Measurements from ENCODE around the gene NRF1.
"Not testable (repeated sequence)": the region's sequence is repeated elsewhere in the genome, so short reads cannot be mapped to it uniquely, and the experiment has no call there.

The NRF1 gene

DNA sequence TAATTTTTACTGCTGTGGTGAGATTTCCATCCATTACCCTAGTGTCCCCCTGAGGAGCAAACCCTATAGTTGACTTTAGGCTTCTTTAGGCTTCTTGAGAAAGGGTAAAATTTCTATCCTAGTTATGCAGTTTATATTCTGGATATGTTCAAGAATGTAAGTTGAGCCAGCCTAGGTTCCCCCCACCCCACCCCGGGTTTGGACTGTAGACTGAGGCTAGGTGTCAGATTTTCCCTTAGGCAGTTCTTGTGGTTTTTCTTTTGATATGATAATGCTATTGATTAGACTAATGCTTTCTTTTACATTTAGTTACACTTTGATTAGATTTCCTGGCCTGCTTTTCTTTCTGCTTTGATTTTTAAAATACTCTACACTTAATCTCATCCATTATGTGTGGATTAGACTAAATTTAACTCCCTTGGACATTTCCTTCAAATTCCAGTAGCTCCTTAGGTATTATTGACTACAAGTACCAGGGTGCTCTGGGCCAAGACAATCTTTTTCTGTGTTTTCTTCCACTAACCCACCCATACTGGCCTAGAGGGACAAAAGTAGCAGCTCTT is 37.7 kb downstream of the NRF1 start:
- DNase-seq: no peak

DNA sequence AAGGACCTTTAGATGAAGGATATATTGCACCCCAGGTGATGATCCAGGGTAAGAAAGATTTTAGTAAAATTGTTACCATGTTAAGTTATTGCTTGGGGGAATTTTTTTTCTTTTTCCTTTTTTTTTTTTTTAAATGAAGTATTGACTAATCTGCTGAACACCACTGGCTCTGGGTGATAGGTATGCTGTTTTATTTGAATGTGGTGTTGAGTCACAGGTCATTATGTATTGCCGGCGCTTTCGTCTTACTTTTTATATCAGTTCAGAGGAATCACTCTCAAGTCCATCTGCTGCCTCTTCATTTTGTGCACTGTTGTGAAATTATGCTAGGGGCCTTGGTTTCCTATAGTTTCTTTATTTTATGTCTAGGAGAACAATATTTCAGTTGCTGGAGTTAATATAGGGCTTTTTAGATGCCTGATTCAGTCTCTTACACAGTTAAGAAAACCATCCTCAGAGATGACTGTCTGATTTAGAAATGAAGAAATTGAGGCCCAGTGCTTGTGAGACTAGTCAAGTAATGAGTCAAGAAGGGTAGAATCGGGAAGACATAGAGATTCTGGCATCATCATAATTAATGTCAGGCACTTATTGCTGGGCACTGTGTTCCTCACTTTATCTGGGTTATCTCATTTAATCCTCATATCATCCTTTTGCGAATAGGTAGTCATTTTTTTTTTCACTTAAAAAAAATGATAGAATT is 38.7 kb downstream of the NRF1 start:
- DNase-seq: no peak

DNA sequence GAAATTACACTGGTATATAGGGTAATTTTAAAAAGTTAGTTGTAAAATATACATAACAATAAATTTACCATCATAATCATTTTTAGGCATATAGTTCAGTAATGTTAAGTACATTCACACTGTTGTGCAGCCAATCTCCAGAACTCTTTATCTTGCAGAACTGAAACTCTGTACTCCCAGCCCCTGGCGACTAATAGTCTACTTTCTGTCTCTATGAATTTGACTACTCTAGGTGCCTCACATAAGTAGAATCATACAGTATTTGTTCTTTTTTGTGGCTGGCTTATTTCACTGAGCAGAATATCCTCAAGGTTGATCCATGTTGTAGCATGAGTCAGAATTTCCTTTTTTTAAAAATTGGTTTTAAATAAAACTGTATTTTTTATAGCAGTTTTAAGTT is 41.4 kb downstream of the NRF1 start:
- no peak for DNase-seq

DNA sequence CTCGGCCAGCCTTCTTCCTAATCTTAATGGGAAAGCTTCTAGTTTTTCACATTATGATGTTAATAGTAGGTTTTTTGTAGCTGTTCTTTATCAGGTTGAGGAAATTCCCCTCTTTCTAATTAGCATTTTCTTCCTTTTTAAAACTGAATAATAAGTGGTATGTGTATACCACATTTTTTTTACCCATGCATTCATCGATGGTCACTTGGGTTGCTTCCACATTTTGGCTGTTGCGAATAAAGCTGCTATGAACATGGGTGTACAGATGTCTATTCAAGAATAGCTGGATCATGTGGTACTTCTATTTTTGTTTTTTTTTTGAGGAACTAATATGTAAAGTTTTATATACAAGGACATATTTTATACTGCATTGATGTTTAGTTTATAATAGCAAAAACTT is 44.3 kb downstream of the NRF1 start:
- no peak for DNase-seq

DNA sequence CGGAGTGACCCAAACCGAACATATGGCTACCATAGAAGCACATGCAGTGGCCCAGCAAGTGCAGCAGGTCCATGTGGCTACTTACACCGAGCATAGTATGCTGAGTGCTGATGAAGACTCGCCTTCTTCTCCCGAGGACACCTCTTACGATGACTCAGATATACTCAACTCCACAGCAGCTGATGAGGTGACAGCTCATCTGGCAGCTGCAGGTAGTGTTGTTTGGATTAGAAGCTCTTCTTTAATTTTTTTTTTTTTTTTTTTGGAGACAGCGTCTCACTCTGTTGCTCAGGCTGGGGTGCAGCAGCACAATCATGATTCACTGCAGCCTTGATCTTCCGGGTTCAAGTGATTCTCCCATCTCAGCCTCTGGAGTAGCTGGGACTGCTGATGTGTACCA is 45.8 kb downstream of the NRF1 start:
- DNase-seq: no peak

DNA sequence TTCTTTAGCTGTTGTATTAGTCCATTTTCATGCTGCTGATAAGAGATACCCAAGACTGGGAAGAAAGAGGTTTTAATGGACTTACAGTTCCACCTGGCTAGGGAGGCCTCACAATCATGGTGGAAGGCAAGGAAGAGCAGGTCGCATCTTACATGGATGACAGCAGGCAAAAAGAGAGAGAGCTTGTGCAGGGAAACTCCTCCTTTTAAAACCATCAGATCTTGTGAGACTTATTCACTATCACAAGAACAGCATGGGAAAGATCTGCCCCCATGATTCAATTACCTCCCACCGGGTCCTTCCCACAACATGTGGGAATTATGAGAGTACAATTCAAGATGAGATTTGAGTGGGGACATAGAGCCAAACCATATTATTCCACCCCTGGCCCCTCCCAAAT is 48.4 kb downstream of the NRF1 start:
- not testable (repeated sequence) for DNase-seq

DNA sequence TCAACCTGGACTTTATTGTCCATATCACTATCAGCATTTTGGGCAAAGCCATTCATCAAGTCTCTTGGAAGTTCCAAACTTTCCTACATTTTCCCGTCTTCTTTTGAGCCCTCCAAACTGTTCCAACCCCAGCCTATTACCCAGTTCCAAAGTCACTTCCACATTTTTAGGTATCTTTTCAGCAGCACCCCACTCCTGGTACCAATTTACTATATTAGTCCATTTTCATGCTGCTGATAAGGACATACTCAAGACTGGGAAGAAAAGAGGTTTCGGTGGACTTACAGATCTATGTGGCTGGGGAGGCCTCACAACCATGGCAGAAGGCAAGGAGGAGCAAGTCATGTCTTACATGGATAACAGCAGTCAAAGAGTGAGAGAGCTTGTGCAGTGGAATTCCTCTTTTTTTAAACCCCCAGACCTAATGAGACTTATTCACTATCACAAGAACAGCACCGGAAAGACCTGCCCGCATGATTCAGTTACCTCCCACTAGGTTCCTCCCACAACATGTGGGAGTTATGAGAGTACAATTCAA is 50.2 kb downstream of the NRF1 start:
- no peak for DNase-seq

DNA sequence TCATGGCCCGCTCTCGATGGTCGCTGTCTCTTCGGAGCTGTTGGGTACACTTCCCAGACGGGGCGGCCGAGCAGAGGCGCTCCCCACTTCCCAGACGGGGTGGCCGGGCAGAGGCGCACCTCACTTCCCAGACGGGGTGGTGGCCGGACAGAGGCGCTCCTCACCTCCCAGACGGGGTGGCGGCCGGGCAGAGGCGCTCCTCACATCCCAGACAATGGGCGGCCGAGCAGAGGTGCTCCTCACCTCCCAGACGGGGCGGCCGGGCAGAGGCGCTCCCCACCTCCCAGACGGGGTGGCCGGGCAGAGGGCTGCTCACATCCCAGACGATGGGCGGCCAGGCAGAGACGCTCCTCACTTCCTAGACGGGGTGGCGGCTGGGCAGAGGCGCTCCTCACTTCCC is 51.7 kb downstream of the NRF1 start:
- not testable (repeated sequence) for DNase-seq

DNA sequence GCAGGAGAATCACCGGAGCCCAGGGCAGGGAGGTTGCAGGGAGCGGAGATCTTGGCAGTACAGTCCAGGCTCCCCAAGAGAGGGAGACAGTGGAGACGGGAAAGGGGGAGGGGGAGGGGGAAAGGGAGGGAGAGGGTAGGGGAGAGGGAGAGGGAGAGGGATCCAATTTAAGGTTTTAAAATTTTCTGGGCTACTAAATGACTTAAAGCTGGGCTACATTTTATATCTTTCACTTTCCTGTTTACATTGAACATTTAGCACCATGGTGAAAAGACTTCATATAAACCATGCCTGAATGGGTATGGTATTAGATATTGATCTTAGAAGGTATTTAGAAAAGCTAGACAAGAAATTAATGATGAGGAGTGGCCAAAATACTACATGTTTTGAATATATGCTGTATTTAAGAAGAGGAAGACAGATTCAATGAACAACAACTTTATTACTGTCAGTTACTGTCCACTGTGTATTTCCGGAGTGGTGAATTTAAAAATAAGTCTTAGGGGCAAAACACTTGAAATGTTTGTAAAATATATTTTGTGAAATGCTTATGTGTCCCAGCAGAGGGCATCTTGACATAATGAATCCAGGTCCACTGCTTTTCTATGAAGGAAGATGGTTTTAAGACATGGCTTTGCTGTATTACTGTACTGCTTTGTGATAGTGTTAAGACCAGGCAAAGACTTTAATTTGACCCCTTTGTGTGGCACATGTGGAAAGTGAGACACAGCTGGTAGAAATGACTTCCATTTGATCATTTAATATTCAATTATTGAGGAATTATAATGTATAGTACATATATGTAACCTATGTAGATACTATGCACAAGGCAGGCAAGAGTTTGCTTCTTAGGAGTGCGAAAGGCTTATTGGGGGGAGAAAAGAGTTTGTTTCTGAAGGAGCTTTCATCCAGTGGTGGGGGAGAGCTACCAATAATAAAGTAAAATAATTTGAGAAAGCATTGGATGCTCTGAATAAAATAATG is 52.8 kb downstream of the NRF1 start:
- peak; percentile 50 for DNase-seq

DNA sequence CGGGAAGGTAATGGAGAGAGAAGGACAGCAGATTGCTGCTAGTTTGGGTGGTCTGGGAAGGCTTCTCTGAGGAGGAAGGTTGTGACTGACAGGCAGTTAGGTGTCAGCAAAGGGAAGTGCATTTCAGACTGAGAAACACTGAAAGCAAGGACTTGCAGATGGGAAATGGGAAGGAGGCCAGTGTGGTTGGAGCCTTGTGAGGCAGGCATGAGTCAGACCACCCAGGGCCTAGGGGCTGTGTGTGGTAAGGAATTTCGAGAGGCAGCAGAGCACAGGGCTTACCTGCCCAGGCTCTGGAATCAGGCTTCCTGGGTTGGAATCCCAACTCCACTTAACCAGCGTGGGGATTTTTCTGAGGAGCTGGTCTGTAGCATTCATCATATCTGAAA is 53.5 kb downstream of the NRF1 start:
- DNase-seq: no peak

DNA sequence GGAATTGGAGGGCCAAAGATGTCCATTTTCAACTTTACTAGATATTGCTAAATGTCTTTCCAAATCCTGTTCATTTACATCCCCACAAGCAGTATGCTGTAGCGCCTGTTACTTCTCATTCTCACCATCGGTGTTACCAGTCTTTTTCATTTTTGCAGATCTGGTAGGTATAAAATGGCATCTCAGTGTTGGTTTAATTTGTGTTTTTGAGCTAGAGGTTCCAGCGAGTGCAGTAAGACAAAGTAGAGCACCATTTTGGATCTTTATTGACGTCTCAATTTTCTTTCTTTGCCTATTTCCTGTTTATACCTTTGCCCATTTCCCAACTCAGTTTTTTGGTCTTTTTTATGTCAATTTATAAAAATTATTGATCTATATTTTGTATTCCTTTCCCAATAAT is 55.6 kb downstream of the NRF1 start:
- DNase-seq: no peak

DNA sequence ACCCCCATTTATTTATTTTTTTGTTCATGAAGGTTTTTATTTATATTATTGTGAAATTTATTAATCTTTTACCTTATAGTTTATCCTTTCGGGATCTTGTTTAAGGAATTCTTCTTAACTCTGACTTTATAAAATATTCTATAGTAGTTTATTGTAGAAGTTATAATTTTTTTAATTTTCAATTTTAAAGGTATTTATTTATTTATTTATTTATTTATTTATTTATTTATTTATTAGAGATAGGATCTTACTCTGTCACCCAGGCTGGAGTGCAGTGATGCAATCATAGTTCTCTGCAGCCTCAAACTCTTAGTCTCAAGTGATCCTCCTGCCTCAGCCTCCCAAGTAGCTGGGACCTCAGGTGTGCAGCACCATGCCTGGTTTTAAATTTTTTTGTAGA is 56.0 kb downstream of the NRF1 start:
- DNase-seq: no peak

DNA sequence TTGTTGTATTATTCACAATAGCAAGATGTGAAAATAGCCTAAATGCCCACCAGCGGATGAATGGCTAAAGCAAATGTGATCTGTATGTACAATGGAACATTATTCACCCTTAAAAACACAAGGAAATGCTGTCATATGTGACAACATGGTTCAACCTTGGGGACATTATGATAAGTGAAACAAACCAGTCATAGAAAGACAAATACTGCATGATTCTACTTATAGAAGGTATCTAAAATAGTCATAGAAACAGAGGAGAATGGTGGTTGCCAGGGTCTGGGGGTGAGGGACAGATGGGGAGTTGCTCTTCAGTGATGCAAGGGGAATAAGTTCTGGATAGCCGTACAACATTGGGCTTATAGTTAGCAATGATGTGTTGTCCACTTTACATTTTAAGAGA is 58.4 kb downstream of the NRF1 start:
- no peak for DNase-seq

DNA sequence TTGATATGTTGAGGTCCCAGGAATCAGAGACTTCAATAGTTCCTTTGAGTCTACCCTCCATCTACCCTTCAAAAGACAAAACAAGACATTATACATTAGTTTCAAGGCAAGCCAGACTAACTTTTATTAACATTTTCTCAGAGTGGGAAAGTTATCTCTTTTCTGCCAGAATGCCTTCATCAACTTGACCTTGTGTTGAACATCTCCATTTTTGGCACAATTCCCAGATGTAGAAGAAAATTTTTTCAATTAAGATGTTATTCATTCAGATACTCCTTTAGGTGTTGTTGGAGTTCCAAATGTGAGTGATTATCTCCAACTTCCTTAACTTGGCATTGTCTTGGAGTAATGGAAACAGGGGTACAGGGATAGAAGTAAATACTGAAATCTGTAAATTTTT is 59.1 kb downstream of the NRF1 start:
- no peak for DNase-seq

DNA sequence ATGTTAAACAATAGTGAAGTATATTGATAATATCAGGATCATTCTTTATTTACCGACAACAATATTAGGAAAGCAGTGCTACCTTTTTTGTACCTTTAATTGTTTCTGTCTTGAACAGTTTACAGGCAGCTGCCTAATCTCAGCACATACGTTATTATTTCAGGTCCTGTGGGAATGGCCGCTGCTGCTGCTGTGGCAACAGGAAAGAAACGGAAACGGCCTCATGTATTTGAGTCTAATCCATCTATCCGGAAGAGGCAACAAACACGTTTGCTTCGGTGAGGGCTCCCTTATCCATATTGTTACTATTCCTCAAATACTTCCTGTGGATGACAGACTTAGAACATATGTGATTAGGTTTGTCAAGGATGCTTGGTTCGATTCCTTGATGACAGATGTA is 59.7 kb downstream of the NRF1 start:
- DNase-seq: no peak

DNA sequence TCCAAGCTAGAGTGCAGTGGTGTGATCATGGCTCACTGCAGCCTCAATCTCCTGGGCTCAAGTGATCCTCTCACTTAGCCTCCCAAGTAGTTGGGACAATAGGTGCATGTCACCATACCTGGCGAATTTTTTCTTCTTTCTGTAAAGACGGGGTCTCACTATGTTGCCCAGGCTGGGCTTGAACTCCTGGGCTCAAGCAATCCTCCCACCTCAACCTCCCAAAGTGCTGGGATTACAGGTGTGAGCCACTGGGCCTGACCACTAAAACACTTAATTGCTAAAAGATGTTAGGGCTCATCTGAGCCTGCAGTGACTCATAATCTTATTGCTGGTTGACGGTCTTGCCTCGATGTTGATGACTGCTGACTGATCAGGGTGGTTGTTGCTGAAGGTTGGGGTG is 63.0 kb downstream of the NRF1 start:
- not testable (repeated sequence) for DNase-seq

DNA sequence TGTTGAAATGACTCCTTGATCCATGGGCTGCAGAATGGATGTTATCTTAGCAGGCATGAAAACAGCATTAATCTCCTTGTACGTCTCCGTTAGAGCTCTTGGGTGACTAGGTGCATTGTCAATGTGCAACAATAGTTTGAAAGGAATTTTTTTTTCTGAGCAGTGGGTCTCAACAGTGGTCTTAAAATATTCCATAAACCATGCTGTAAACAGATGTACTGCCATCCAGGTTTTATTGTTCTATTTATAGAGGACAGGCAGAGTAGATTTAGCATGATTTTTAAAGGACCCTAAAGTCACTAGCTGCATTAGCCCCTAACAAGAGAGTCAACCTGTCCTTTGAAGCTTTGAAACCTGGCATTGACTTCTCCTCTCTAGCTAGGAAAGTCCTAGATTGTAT is 64.0 kb downstream of the NRF1 start:
- DNase-seq: no peak

DNA sequence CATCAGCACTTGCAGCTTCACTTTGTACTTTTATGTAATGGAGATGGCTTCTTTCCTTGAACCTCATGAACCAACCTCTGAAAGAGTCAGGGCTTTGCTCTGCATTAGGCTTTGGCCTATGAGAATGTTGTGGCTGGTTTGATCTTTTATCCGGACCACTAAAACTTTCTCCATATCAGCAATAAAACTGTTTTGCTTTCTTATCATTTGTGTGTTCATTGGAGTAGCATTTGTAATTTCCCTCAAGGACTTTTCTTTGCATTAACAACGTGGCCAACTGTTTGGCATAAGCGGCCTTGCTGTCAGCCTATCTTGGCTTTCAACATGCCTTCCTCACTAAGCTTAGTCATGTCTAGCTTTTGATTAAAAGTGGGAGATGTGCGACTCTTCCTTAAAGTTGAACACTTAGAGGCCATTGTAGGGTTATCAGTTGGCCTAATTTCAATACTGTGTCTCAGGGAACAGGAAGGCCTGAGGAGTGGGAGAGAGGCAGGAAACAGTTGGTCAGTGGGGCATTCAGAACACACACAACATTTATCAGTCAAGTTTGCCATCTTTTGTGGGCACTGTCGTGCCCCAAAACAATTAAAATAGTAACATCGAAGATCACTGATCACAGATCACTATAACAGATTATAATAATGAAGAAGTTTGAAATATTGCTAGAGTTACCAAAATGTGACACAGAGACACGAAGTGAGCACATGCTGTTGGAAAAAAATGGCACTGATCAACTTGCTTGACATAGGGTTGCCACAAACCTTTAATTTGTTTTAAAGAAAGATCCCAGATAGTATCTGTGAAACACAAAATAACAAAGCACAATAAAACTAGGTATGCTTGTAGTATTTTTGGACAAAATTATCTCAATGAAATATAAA is 64.7 kb downstream of the NRF1 start:
- no peak for DNase-seq

DNA sequence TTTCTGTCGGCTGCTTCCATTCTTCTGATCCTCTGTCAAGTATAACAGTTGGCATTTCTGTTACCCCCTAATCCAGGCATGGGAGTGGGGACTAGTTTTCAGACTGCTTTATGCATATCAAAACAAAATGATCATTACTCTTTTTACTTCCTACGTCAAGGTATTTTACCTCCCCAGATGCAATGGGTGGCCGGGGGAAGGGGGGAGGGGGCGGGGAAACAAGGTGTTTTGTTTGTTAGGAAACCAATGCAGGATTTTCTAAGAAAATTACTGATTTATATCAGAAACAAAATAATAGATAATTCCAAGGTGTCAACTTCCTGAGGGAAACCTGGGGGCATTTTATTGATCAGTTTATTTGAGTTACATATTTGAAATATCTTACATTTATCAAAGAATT is 66.3 kb downstream of the NRF1 start:
- no peak for DNase-seq

DNA sequence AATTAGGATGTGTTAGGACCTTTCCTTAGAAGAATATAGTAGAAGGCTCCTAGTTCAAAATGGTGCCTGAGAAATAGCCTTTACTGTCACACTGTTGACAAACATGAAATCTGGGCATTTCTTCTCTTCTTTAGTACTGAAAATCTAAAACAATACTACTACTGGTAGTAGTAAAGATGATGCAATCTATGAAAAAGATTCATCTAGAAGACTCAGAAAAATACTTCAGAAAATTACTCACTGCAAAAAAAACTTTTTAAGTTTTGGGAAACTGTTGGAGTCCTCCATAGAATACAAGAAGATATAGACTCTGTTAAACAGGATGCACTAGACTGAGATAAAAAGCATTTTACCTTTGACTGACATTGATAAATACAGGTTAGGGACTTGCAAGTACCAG is 67.1 kb downstream of the NRF1 start:
- DNase-seq: no peak

DNA sequence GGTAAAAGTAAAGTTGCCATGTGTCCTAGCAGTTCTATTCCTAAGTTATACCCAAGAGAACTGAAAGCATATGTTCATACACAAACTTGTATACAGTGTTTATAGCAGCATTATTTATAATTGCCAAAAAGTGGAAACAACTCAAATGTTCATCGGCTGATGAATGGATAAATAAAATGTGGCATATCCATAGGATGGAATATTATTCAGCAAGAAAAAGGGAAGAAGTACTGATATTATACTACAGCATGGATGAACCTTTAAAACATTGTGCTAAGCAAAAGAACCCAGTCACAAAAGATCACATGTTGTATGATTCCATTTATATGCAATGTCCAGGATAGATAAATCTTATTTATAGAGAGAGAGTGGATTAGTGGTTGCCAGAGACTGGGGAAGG is 68.9 kb downstream of the NRF1 start:
- DNase-seq: no peak

DNA sequence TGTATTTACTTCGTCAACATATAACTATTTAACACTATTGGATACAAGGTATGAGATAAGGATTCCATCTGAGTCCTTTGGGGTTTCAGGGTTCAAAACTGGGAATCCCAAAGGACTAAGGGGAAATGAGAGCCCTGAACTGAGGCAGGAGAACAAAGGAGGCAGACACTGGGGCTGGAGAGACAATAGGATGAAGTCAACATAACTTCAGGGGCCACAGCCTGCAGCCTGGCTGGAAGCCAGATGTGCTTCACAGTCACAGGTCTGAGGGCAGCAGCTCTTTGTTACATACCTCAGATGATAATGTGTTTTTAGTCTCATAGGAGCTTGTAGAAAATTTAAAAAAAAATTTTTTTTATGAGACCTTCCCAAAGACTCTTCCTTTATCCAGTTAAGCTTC is 73.3 kb downstream of the NRF1 start:
- DNase-seq: peak; percentile 63

DNA sequence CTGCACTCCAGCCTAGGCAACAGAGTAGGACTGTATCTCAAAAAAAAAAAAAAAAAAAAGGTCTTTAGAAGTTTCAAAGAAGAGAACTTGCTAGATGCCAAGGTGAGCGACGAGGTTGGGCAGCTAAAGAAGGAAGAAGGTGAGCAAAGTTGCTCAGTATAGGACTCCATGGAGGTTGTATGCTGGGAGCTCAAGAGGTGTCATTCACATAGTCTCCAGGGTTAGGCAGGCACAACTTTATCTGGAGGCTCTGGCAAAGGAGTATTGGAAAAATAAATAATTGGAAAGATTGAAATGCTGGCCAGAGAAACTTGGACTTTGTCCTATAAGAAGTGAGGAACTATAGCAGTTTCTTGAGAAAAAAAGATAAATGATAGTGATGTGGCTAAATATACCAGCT is 74.5 kb downstream of the NRF1 start:
- no peak for DNase-seq
